GM12892 (cell line): Measurements from ENCODE around the gene CD33.

Experiments
- DNase-seq: peaks from one replicate; pipeline ENCODE4 v3.0.0; 2011; ENCODE audit not compliant: insufficient read length
- FAIRE-seq: peaks from 2 replicates; lab custom pipeline; 2011; peaks lifted over from hg19 to GRCh38; lab: Jason Lieb, UNC
- POLR2A ChIP-seq: IDR thresholded peaks from 2 replicates; pipeline ENCODE4 v1.6.1; 2011; ENCODE audit warnings: low read depth, low read length, control low read depth
- POLR2AphosphoS5 ChIP-seq: IDR thresholded peaks from 2 replicates; pipeline ENCODE4 v1.6.1; 2011; ENCODE audit warnings: low read depth, low read length, control low read depth
- TAF1 ChIP-seq: IDR thresholded peaks from 2 replicates; pipeline ENCODE4 v1.6.1; 2011; ENCODE audit warnings: low read depth, mild to moderate bottlenecking, control low read depth, low read length, borderline replicate concordance

The CD33 gene

DNA sequence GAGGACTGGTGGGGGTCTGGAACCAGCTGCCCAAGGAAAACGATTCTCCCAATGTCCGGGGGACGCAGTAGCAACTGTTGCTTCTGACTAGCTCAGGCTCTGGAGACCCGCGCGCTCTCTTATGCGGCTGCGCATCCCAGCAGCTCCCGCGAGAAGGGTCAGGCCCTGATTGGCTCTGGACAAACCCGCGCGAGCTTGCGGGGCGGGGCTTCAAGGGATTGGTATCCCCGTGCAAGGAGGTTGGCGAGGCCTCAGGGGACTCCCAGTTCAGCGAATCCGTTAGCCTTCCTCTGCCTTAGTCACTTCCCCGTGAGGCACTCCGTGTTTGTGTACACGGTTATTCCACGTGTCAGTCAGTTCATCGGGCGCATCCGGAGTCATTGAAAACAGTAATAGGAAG, 46.2 kb downstream of the CD33 start:
- FAIRE-seq (no peak), DNase-seq (no peak)
- TF ChIP-seq POLR2AphosphoS5 = no peak

DNA sequence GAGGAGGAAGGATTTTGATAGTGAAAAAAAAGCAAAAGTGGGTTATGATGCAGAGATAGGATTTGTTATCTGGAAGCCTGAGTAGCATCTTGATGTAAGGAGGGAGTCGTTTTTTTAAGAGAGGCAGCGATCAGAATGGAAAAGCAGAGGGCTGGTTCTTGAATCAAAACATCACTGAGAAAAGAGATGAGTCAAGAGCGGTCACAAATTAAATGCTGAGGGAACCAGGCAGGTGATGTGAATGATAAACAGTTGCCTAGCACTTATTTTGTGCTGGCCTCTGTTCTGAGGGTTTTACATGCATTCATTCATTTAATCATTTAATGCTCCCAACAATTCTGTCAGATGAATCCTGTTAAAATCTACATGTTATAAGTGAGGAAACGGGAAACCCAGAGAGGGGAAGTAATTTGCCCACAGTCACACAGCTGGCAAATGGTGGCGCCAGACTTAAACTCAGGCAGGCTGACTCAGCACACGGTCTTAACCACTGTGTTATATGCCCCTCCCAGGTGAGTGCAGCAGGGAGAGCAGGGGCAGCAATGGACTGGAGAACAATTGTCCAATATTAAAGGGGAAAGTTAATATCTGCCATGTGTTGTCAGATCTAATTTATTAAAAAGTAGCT, 47.4 kb downstream of the CD33 start:
- TF ChIP-seq TAF1 (no peak), POLR2AphosphoS5 (no peak), POLR2A (no peak)
- FAIRE-seq (no peak), DNase-seq (no peak)

DNA sequence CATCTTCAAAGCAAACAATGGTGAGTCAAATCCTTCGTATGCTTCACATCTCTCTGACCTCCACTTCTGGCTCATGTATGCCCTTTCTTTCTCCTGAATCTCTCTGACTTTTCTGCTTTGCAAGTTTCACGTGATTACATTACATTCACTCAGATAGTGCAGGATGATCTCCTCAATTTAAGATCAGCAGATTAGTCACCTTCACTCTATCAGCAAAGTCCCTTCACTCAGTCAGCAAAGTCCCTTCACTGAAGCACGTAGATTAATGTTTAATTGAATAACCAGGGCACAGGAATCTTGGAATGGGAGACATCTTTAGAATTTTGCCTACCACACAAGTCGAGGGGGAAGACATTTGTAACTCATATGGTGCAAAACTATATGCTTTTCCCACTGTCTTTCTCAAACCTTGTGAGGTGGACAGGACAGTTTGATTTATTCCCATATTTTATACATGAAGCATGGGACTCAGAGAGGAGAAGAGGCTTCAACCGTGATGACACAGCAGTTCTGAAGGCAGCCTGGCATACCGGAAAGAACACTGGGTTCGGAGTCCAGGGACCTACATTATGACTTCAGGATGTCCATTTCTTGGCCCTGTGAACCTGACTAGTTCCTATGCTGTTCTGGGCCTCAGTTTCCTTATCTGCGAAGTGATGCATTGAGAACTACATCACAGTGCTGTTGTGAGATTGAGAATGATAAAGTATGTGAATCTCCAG, 49.3 kb downstream of the CD33 start:
- DNase-seq (no peak), FAIRE-seq (no peak)
- no peak for TF ChIP-seq POLR2AphosphoS5
- TF ChIP-seq TAF1 = no peak
- TF ChIP-seq POLR2A = no peak

DNA sequence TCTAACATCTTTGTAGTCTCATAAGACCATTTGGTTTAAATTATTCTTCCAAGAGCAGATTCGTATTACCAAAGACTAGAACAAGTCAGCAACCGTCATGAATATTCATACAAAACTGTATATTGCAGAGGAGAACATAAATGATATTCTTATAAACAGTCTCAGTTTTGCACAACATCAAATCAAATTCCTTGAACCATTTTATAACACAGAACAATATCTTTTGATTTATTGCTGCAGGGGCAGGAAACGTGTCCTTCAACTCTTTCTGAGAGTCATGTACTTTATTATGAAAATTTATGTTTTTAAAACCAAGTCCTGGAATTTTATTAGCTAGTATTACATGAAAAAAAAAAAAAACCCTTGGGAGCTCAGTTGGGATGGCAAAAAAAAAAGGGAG, 52.2 kb downstream of the CD33 start:
- FAIRE-seq = no peak
- TF ChIP-seq TAF1 = no peak
- no peak for TF ChIP-seq POLR2AphosphoS5
- TF ChIP-seq POLR2A = no peak
- DNase-seq = no peak

DNA sequence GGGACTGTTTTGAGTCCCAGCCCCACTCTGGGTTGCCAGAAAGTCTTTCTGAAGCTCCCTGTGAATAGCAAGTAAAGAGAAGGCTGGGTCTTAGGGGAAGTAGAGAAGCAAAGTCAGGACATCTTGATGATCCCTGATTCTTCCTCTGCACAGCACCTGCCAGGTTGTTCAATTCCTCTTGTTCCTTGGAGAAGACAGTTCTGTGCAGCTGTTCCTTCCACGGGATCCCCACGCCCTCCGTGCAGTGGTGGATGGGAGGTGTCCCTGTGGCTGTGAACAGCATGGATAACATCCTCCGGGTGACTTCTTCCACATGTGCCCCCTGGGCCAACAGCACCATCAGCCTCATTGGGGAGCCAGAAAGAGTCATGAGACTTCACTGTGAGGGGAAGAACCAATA, 57.5 kb downstream of the CD33 start:
- no peak for DNase-seq
- FAIRE-seq = no peak
- TF ChIP-seq POLR2AphosphoS5 = no peak
- TF ChIP-seq TAF1 = no peak
- no peak for TF ChIP-seq POLR2A

DNA sequence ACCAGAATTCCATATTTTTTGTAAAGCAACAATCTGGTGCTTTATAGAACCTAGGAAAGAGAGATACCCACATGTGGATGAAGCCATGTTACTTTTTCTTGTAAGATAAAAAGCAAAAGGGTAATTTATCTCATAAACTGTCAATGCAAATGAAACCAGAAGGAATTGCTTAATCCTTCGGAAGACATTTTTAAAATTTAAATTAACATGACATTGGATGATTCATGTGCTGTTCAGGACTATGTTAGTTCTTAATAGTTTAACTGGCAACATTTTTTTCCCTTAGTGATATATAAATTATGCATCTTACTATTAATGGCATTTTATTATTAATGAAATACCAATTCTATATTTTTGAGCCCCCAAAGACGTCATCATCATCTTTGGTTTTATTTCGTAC, 60.8 kb downstream of the CD33 start:
- TF ChIP-seq POLR2AphosphoS5 (no peak), TAF1 (no peak), POLR2A (no peak)
- no peak for FAIRE-seq
- no peak for DNase-seq
